ENCODE results near the gene NR2C2. TPM values are rescaled to one million over a fixed set of nuclear protein-coding genes. Genes with fewer than 3 reads are reported as not detected.

NR2C2 gene
- total RNA-seq (2022; extraction: Qiagen RNA extraction; ENCODE audit: low read depth): 11.8 to 22.6 TPM (median 17.9 TPM) in 5 replicates

GRCh38 chr3:14947100-14947885 is at the start of gene NR2C2:
Gene NR2C2 (plus strand): TSS chr3:14947583. CDS start chr3:15003915, 56,332 bp downstream.

GRCh38 chr3:15064835-15065549 is 117.6 kb downstream of the NR2C2 start, which contains the start of gene MRPS25:
Gene MRPS25 (minus strand): TSS chr3:15065315. CDS start chr3:15065194, 121 bp downstream.

Other genes starting within 250 kb of the NR2C2 start
- gene FGD5, start 128.6 kb upstream of the NR2C2 start, total RNA-seq (2022; extraction: Qiagen RNA extraction; ENCODE audit: low read depth): 0.05 to 0.15 TPM (median 0.09 TPM) in 4 of 5 replicates, not detected in the other
- 39.5 to 64.1 TPM (median 56.4 TPM) in 5 replicates for gene MRPS25, start 117.7 kb downstream of the NR2C2 start, total RNA-seq (2022; extraction: Qiagen RNA extraction; ENCODE audit: low read depth)
- 10.5 to 11.8 TPM (median 11.2 TPM) in 5 replicates for gene RBSN, start 151.6 kb downstream of the NR2C2 start, total RNA-seq (2022; extraction: Qiagen RNA extraction; ENCODE audit: low read depth)